ENCODE results near the gene LHX3. TPM values are rescaled to one million over a fixed set of nuclear protein-coding genes. Genes with fewer than 3 reads are reported as not detected.

LHX3 gene
- total RNA-seq, 1 donor from 2014 or later: not detected

GRCh38 chr9:136171009-136171800 lies 33.7 kb downstream of the LHX3 start:
- ATAC-seq (no peak), DNase-seq (ENCODE audit: low spot score) (no peak)
- intact Hi-C loops (cut with DNase I): no loop called here

GRCh38 chr9:136170006-136170901 lies 34.7 kb downstream of the LHX3 start:
- intact Hi-C loops (cut with DNase I): no loop called here
- no peak for DNase-seq (ENCODE audit: low spot score)
- ATAC-seq: no peak

GRCh38 chr9:136169495-136169894 lies 35.4 kb downstream of the LHX3 start:
- intact Hi-C loops (cut with DNase I): no loop called here
- no peak for DNase-seq (ENCODE audit: low spot score)
- ATAC-seq: no peak

DNA sequence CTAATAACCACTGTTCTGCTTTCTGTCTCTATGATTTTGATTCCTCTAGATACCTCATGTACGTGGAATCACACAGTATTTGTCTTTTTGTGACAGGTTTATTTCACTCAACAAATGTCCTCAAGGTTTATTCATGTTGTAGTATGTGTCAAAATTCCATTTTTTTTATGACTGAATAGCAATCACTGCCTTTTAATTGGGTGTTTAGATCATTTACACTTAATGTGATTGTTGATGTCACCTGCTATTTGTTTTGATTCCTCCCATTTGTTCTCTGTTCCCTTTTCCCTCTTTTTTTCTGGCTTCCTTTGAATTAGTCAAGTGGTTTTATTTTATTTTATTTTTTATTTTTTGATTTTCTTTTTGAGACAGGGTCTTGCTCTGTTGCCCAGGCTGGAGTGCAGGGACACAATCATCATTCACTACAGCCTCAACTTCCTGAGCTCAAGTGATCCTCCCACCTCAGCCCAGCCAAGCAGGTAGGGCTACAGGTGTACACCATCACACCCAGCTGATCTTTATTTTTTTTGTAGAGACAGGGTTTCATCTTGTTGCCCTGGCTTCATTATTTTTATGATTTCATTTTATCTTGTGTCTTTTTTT lies 41.6 kb downstream of the LHX3 start:
- DNase-seq (ENCODE audit: low spot score): no peak
- ATAC-seq: no peak
- intact Hi-C loops (cut with DNase I): no loop called here

- intact Hi-C loops (cut with DNase I): no loop called here
- ATAC-seq (no peak), DNase-seq (ENCODE audit: low spot score) (no peak)
These were observed 43.8 kb downstream of the LHX3 start for GRCh38 chr9:136160995-136161610.

DNA sequence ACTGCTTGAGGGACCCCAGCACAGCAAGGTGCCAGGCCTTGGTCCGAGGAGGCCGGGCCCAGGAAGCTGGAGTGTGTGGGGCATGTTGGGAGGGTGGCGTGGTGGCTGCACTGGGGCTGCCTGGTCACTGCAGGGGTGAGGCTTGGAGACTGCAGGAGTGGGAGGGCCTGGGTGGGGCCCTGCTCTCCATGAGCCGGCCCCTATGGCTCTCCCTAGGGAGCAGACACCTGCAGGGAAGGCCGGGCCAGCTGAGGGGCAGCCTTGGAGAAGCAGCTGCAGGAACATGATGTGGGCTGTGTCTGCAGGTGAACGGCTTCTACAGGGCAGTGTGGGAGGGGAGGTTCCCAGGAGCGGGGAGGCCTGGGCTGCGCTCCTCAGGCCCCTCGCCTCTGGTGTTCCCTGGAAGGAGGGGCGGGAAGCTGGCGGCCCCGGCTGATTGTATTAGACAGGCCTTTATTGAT lies 44.5 kb downstream of the LHX3 start:
- DNase-seq (ENCODE audit: low spot score) (no peak), ATAC-seq (no peak)
- intact Hi-C loops (cut with DNase I): no loop called here

GRCh38 chr9:136159851-136160250 lies 45.1 kb downstream of the LHX3 start:
- ATAC-seq (no peak), DNase-seq (ENCODE audit: low spot score) (no peak)
- intact Hi-C loops (cut with DNase I): no loop called here

DNA sequence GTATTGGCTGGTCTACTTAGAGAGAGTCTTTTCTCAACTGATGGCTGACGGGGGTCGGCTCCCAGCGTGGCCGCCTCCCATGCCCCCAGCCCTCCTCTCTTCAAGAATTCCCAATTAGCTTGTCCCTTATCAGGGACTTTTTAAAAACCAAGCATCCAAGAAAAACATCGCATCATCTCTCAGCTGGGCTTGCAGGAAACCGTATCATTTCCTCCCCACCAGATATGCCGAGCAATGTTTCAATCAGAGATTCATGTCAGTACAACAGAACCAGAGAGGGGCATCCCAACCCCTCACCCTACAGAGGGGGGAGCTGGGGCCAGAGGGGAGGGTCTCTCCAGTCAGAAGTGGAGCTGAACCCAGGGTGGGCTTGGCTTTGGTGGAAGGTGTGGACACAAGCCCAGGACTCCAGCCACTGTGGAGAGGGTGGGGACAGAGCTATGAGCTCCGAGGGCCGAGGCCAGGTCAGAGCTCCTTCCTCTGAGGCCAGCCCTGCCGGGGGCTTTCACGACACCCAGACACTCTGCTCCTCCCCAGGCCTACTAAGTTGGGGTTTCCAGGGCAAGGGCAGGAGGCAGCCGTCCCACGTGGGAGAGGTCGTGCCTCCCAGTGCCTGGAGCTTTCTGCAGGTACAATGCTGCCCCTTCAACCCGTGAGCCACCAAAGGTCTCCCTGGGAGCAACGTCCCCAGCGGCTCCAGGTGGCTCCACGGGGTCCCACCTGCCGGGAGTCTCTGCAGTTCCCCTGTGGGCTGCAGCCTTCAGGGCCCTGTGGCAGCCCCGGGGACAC lies 47.3 kb downstream of the LHX3 start:
- ATAC-seq: no peak
- no peak for DNase-seq (ENCODE audit: low spot score)
- intact Hi-C loops (cut with DNase I): no loop called here

DNA sequence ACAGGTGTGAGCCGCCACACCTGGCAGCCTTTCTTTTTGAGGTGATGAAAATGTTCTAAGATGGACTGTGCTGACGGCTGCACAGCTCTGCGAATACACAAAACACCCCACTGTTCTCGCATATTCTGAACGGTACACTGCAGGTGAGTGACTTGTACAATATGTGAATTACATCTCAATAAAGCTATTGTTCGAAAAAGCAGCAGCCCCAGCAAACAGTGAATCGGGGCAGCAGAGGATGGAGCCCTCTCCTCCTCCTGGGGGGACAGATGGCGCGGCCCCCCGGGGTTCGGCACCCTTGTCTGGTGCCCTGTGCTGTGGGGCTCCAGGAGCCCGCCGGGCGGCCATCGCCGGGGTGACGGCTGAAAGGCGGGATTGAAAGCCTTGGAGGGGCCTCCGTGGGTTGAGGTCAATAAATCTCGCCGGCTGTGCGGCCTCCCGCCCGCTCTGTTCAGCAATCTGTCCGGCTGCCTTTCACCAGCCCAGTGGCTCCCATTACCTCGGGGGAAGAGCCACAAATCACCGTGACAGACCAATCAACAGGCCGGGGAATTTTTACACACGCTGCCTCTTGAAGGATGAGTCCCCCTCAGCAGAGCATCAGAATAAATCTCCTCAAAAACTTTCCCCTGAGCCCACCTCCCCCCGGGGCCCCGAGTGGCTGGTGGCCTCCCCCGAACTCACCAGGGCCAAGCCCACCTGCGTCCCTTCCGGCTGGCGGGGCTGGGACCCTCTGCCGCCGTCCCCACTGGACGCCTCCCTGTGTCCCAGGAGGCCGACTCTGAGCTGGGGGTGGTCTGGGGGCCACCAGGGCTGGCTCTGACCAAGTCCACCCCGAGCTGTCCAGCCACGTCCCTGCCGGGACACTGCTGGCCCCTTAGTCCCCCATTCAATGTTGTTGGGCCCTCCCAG lies 48.5 kb downstream of the LHX3 start:
- intact Hi-C loops (cut with DNase I): no loop called here
- no peak for ATAC-seq
- DNase-seq (ENCODE audit: low spot score): no peak

DNA sequence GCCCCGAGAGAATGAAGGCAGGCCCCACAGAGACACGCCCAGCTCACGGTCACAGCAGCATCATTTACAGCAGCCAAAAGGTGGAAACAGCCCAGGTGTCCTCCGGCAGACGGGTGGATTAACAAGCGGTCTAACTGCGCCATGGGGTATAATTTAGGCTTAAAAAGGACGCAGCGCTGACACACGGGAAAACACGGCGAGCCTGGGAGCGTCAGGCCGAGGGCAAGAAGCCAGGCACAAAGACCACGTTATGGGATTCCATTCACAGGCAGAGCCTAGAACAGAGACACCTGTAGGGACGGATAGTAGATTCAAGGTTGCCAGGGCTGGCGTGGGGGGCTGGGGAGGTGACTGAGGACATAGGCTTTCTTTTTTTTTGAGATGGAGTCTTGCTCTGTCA lies 49.4 kb downstream of the LHX3 start:
- no peak for DNase-seq (ENCODE audit: low spot score)

GRCh38 chr9:136154943-136155342 lies 50.0 kb downstream of the LHX3 start:
- DNase-seq (ENCODE audit: low spot score) (no peak), ATAC-seq (no peak)
- intact Hi-C loops (cut with DNase I): no loop called here

More for the DNA sequence above, 49.4 kb downstream of the LHX3 start:
- no peak for ATAC-seq
- intact Hi-C loops (cut with DNase I): no loop called here

- DNase-seq (ENCODE audit: low spot score) (no peak), ATAC-seq (peak; percentile 15)
- intact Hi-C loops (cut with DNase I): no loop called here
These were observed 51.4 kb downstream of the LHX3 start for GRCh38 chr9:136153381-136154065.

GRCh38 chr9:136152931-136153330 lies 52.0 kb downstream of the LHX3 start:
- no peak for ATAC-seq
- DNase-seq (ENCODE audit: low spot score): no peak
- intact Hi-C loops (cut with DNase I): no loop called here

GRCh38 chr9:136152543-136152866 lies 52.4 kb downstream of the LHX3 start:
- intact Hi-C loops (cut with DNase I): no loop called here
- no peak for ATAC-seq
- no peak for DNase-seq (ENCODE audit: low spot score)

DNA sequence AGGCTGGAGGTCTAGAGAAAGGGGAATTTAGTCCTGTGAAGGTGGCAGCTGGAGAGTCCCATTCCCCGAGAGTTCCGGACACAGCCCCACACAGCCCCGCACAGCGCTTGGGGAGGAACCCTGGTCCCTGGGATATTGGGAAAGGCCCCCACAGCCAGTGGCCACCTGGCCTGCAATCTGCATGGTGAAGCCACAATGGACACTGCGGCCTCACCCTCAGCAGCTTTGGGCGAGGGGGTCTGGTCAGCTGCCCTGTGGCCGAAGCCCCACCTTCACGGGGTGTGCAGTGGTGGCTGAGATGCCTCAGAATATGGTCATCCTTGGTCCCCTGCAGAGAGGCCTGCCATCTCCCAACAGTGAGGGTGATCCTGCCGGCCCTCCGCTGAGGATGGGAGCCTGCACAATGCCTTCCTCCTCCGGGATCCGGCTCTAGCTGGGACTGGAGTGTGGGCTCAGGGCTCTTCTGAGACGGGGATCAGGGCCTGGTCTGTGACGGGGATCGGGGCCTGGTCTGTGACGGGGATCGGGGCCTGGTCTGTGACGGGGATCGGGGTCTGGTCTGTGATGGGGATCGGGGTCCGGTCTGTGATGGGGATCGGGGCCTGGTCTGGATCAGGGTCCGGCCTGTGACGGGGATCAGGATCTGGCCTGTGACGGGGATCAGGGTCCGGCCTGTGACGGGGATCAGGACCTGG lies 52.9 kb downstream of the LHX3 start:
- DNase-seq (ENCODE audit: low spot score) (no peak), ATAC-seq (no peak)
- intact Hi-C loops (cut with DNase I): no loop called here

- DNase-seq (ENCODE audit: low spot score): no peak
- intact Hi-C loops (cut with DNase I): no loop called here
- no peak for ATAC-seq
These were observed 53.6 kb downstream of the LHX3 start for GRCh38 chr9:136151214-136151804.

All from sciatic nerve (tissue), 2 donors.